ENCODE data around the gene COL5A1.

COL5A1 gene

GRCh38 chr9:134606951-134607731 is 34.5 kb upstream of the COL5A1 start:
- DNase-seq (ENCODE audit: low read depth, low spot score), result no peak

- no peak for DNase-seq (ENCODE audit: low read depth, low spot score)
These were observed 33.6 kb upstream of the COL5A1 start for GRCh38 chr9:134607971-134608370.

- DNase-seq (ENCODE audit: low read depth, low spot score), result no peak
These were observed 30.6 kb upstream of the COL5A1 start for GRCh38 chr9:134611046-134611445.

GRCh38 chr9:134612309-134612708 is 29.3 kb upstream of the COL5A1 start:
- no peak for DNase-seq (ENCODE audit: low read depth, low spot score)

GRCh38 chr9:134612715-134613114 is 28.9 kb upstream of the COL5A1 start:
- no peak for DNase-seq (ENCODE audit: low read depth, low spot score)

- no peak for DNase-seq (ENCODE audit: low read depth, low spot score)
These were observed 27.3 kb upstream of the COL5A1 start for GRCh38 chr9:134614256-134614655.

GRCh38 chr9:134616341-134616740 is 25.3 kb upstream of the COL5A1 start:
- DNase-seq (ENCODE audit: low read depth, low spot score), result no peak

- DNase-seq (ENCODE audit: low read depth, low spot score), result no peak
These were observed 24.4 kb upstream of the COL5A1 start for GRCh38 chr9:134617246-134617645.

- no peak for DNase-seq (ENCODE audit: low read depth, low spot score)
These were observed 23.8 kb upstream of the COL5A1 start for GRCh38 chr9:134617836-134618162.

- no peak for DNase-seq (ENCODE audit: low read depth, low spot score)
These were observed 23.3 kb upstream of the COL5A1 start for GRCh38 chr9:134618163-134618832.

- DNase-seq (ENCODE audit: low read depth, low spot score), result no peak
These were observed 22.7 kb upstream of the COL5A1 start for GRCh38 chr9:134618833-134619447.

- DNase-seq (ENCODE audit: low read depth, low spot score), result no peak
These were observed 22.1 kb upstream of the COL5A1 start for GRCh38 chr9:134619448-134619982.

- no peak for DNase-seq (ENCODE audit: low read depth, low spot score)
These were observed 21.5 kb upstream of the COL5A1 start for GRCh38 chr9:134619983-134620661.

GRCh38 chr9:134620751-134621557 is 20.6 kb upstream of the COL5A1 start:
- DNase-seq (ENCODE audit: low read depth, low spot score), result no peak

- DNase-seq (ENCODE audit: low read depth, low spot score), result no peak
These were observed 20.0 kb upstream of the COL5A1 start for GRCh38 chr9:134621558-134622110.

GRCh38 chr9:134622896-134623257 is 18.7 kb upstream of the COL5A1 start:
- no peak for DNase-seq (ENCODE audit: low read depth, low spot score)

- no peak for DNase-seq (ENCODE audit: low read depth, low spot score)
These were observed 18.1 kb upstream of the COL5A1 start for GRCh38 chr9:134623258-134624066.

- DNase-seq (ENCODE audit: low read depth, low spot score), result no peak
These were observed 17.4 kb upstream of the COL5A1 start for GRCh38 chr9:134624137-134624591.

- DNase-seq (ENCODE audit: low read depth, low spot score), result no peak
These were observed 16.9 kb upstream of the COL5A1 start for GRCh38 chr9:134624621-134625181.

Data from smooth muscle cell of the brain vasculature (primary cell).